Activated naive CD8-positive, alpha-beta T cell treated with anti-CD3 and anti-CD28 coated beads, Interleukin-2, amount 50 U/mL, for 24 hours (primary cell): ENCODE measurements around the gene STX8.
"Not testable (repeated sequence)": the region's sequence is repeated elsewhere in the genome, so short reads cannot be mapped to it uniquely, and the experiment has no call there.

ENCODE experiments used
- ATAC-seq: fragments of 150-1000 bp; cut with Tn5 transposase; one replicate; pipeline ENCODE4 v1.10.0; 2021
- DNase-seq: peaks from one replicate; pipeline ENCODE4 v3.0.0; 2021
- H3K27ac Mint-ChIP-seq: one replicate; pipeline ENCODE4 v1.8.0; 2021; ENCODE audit warnings: mild to moderate bottlenecking, mixed read lengths
- H3K27me3 Mint-ChIP-seq: one replicate; pipeline ENCODE4 v1.8.0; 2021; ENCODE audit warnings: mixed read lengths
- H3K36me3 Mint-ChIP-seq: one replicate; pipeline ENCODE4 v1.8.0; 2021; ENCODE audit warnings: low read depth, mixed read lengths
- H3K4me1 Mint-ChIP-seq: one replicate; pipeline ENCODE4 v1.8.0; 2021; ENCODE audit warnings: mixed read lengths
- H3K4me3 Mint-ChIP-seq: one replicate; pipeline ENCODE4 v1.8.0; 2021; ENCODE audit warnings: mild to moderate bottlenecking, moderate library complexity, mixed read lengths
- H3K9me3 Mint-ChIP-seq: one replicate; pipeline ENCODE4 v1.8.0; 2021; ENCODE audit warnings: mixed read lengths

Gene STX8

DNA sequence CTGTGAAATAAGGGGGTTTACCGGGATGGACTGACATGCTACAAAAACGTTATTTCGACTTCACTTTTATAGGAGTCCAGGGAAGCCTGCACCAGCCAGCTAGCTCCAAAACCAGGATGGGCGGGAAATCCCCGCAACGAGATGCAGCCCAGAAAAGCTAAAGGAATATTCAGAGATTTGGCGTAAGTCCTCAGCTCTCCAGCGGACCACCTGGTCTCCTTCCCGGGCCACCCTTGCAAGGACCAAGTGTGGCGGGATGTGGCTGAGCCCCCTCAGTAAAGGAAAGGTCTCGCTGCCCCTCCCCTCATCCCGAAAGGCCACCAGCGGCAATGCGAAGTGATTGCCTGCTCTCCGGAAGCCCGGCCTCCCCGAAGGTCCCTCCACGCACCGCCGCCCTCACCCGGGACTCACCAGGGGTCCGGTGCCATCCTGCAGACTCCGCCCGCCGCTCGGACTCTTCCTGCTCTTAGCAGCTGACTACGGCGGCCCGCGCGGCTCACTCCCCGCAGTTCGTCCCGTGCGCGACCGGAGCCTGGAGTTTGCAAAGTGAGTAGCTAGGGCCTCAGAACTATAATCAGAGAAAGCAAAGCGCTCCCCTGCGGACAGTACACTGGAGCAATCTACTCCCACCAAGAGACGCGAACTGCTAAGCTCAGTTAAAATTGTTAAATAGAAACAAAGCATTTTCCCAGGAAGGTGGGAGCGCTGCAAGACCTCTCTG is at the start of gene STX8:
STX8 (minus strand) TSS at position 440 of the 721 bp plus-strand sequence; CDS start at position 428, 12 bp downstream.
- no peaks in the 10 kb centered on the region for H3K9me3 Mint-ChIP-seq
- H3K27ac Mint-ChIP-seq: peak within 1 kb of the TSS; percentile 83
- peaks cover 23% of the 10 kb centered on the region for H3K4me1 Mint-ChIP-seq
- H3K27me3 Mint-ChIP-seq: no peaks in the 10 kb centered on the region
- peaks cover 3% of the 10 kb centered on the region for H3K36me3 Mint-ChIP-seq
- peak within 1 kb of the TSS; percentile 94 for H3K4me3 Mint-ChIP-seq
- peak; percentile 81 for ATAC-seq
- peak; percentile 88 for DNase-seq

DNA sequence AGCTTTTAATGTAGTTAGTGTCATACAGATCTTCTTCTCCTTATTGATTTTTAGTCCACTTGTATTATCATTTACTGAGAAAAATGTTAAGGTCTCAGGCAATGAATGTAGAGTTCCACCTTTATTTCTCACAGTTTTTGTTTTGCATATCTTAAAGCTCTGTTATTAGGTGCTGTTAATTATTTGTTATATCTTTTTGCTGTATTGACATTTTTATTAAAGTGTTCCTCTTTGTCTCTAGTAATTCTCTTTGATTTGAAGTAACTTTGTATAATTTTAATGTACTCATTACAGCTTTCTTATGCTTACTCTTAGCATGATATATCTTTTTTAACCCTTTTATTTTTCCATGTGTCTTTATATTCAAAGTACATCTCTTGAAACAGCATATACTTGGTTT is 47.3 kb upstream of the STX8 start:
- Mint-ChIP-seq H3K27ac (no peak overlapping the region), H3K36me3 (no peaks in the 10 kb centered on the region), H3K9me3 (peaks cover 27% of the 10 kb centered on the region), H3K4me3 (no peak overlapping the region), H3K4me1 (no peaks in the 10 kb centered on the region), H3K27me3 (no peaks in the 10 kb centered on the region)
- no peak for DNase-seq
- no peak for ATAC-seq

DNA sequence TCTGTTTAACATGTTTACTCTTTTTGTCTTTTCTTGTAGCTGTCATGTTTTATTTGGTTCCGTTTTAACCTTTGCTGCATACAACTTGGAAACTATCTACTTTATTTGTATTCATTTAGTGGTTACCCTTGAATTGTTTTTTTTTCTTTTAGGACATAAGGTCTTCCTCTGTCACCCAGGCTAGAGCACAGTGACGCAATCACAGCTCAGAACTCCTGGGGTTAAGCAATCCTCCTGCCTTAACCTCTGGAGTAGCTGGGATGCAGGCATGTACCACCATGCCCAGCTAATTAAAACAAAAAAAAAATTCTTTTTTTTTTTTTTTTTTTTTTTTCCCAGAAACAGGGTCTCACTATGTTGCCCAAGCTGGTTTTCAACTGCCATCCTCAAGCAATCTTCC is 39.9 kb upstream of the STX8 start:
- ATAC-seq: no peak
- Mint-ChIP-seq H3K4me1 (no peaks in the 10 kb centered on the region), H3K4me3 (no peak overlapping the region), H3K9me3 (no peaks in the 10 kb centered on the region), H3K27me3 (peaks cover 11% of the 10 kb centered on the region), H3K27ac (no peak overlapping the region), H3K36me3 (no peaks in the 10 kb centered on the region)
- DNase-seq: no peak

- no peaks in the 10 kb centered on the region for H3K36me3 Mint-ChIP-seq
- DNase-seq: no peak
- H3K9me3 Mint-ChIP-seq: no peaks in the 10 kb centered on the region
- peaks cover 11% of the 10 kb centered on the region for H3K27me3 Mint-ChIP-seq
- no peak for ATAC-seq
- H3K4me3 Mint-ChIP-seq: no peak overlapping the region
- H3K4me1 Mint-ChIP-seq: no peaks in the 10 kb centered on the region
- no peak overlapping the region for H3K27ac Mint-ChIP-seq
These were observed 36.4 kb upstream of the STX8 start for GRCh38 chr17:9612006-9612405.

DNA sequence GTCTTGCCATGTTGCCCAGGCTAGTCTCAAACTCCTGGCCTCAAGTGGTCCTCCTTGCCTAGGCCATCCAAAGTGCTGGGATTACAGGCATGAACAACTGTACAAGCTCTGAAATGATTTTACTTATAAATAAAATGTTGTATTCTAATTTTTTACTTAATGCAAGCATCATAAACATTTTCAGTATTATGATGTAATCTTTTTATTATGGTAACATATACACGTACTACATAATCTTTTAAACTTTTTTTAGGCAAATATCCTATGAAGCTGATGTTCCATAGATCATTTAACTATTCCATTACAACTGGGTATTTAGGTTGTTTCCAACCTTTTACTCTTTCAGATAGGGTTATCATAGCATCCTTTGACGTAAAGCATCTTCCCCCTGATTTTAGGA is 35.9 kb upstream of the STX8 start:
- no peaks in the 10 kb centered on the region for H3K9me3 Mint-ChIP-seq
- DNase-seq (no peak), ATAC-seq (no peak)
- H3K27me3 Mint-ChIP-seq: peaks cover 11% of the 10 kb centered on the region
- no peaks in the 10 kb centered on the region for H3K4me1 Mint-ChIP-seq
- no peak overlapping the region for H3K27ac Mint-ChIP-seq
- no peak overlapping the region for H3K4me3 Mint-ChIP-seq
- H3K36me3 Mint-ChIP-seq: no peaks in the 10 kb centered on the region

- H3K27me3 Mint-ChIP-seq, DNase-seq, H3K4me3 Mint-ChIP-seq, H3K36me3 Mint-ChIP-seq, H3K9me3 Mint-ChIP-seq, H3K27ac Mint-ChIP-seq, ATAC-seq, H3K4me1 Mint-ChIP-seq: not testable (repeated sequence)
These were observed 31.4 kb upstream of the STX8 start for GRCh38 chr17:9607058-9607457.

DNA sequence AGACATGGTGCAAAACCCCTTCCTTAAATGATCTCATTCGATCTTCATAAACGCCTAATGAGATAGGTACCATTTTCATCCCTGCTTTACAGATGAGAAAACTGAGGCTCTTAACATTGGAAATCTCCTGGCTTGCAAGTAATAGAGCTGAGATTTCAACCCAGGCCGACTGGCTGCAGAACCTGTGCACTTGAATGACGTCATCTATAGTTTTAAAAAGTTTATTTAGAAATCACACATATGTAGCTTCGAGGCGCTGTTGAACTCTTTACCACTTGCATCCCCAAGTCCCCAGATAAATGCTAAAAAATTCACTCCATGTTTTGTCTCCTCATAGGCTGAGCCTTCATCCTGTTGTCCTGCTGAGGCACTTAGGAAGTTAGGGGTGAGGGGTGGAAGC is 30.8 kb upstream of the STX8 start:
- Mint-ChIP-seq H3K4me3 (no peak overlapping the region), H3K36me3 (no peaks in the 10 kb centered on the region), H3K27ac (no peak overlapping the region), H3K27me3 (peaks cover 9% of the 10 kb centered on the region), H3K9me3 (no peaks in the 10 kb centered on the region), H3K4me1 (no peaks in the 10 kb centered on the region)
- DNase-seq: no peak
- ATAC-seq: no peak

- H3K9me3 Mint-ChIP-seq, ATAC-seq: not testable (repeated sequence)
These were observed 29.0 kb upstream of the STX8 start for GRCh38 chr17:9604583-9604982.

GRCh38 chr17:9598661-9599060 is 23.0 kb upstream of the STX8 start:
- no peak for ATAC-seq
- no peak overlapping the region for H3K4me3 Mint-ChIP-seq
- H3K9me3 Mint-ChIP-seq: no peaks in the 10 kb centered on the region
- H3K4me1 Mint-ChIP-seq: no peaks in the 10 kb centered on the region
- DNase-seq: no peak
- peaks cover 16% of the 10 kb centered on the region for H3K27me3 Mint-ChIP-seq
- H3K36me3 Mint-ChIP-seq: no peaks in the 10 kb centered on the region
- H3K27ac Mint-ChIP-seq: no peak overlapping the region

More at GRCh38 chr17:9604583-9604982, 29.0 kb upstream of the STX8 start:
- not testable (repeated sequence) for H3K4me3 Mint-ChIP-seq, H3K27me3 Mint-ChIP-seq, H3K36me3 Mint-ChIP-seq, H3K27ac Mint-ChIP-seq, DNase-seq, H3K4me1 Mint-ChIP-seq

GRCh38 chr17:9597638-9598037 is 22.0 kb upstream of the STX8 start:
- H3K27me3 Mint-ChIP-seq: peaks cover 15% of the 10 kb centered on the region
- not testable (repeated sequence) for H3K9me3 Mint-ChIP-seq, DNase-seq, ATAC-seq, H3K36me3 Mint-ChIP-seq, H3K27ac Mint-ChIP-seq, H3K4me3 Mint-ChIP-seq, H3K4me1 Mint-ChIP-seq

GRCh38 chr17:9594065-9594464 is 18.4 kb upstream of the STX8 start:
- Mint-ChIP-seq H3K4me3 (no peak overlapping the region), H3K4me1 (no peaks in the 10 kb centered on the region), H3K27me3 (peaks cover 13% of the 10 kb centered on the region), H3K9me3 (no peaks in the 10 kb centered on the region), H3K27ac (no peak overlapping the region), H3K36me3 (no peaks in the 10 kb centered on the region)
- ATAC-seq: no peak
- DNase-seq: no peak

DNA sequence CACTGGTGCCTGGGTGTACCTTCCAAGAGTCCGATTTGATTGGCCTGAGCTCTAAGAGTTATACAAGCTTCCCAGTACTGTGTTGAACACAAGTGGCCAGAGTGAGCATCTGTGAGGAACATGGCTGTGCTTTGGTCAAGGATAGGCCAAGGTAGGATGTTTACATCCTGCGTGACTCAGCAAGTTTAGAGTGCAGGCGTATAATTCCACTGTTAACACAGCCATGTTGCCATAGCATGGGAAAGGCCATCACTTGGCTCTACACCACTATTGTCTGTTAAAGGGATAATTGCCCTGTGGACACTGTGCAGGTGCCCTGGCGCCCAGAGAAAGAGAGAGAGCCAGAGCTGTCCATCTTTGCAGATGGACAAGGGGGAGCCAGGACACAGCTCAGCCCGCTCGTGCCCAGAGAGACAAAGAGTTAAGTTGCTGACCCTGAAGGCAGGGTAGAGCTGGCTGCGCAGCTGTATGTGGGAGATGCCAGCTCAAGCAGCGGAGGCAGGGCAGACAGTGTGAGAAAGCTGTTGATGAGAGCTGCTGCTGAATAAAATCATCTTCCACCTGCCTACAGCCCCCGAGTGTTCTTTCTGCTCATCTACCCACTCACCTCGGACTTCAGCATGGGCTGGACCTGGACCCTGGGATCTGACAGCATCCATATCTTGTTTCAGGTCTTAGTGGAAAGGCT is 12.5 kb upstream of the STX8 start:
- Mint-ChIP-seq H3K36me3 (no peaks in the 10 kb centered on the region), H3K27ac (no peak overlapping the region), H3K9me3 (peaks cover 9% of the 10 kb centered on the region), H3K27me3 (no peaks in the 10 kb centered on the region), H3K4me3 (no peak overlapping the region), H3K4me1 (no peaks in the 10 kb centered on the region)
- DNase-seq: no peak
- ATAC-seq: no peak

- Mint-ChIP-seq H3K27ac (no peak overlapping the region), H3K4me1 (peaks cover 23% of the 10 kb centered on the region), H3K27me3 (no peaks in the 10 kb centered on the region), H3K4me3 (peak overlapping the region; percentile 94), H3K9me3 (no peaks in the 10 kb centered on the region), H3K36me3 (peaks cover 3% of the 10 kb centered on the region)
- DNase-seq (no peak), ATAC-seq (no peak)
These were observed 1.7 kb upstream of the STX8 start for GRCh38 chr17:9577373-9577709.

- Mint-ChIP-seq H3K27me3 (no peaks in the 10 kb centered on the region), H3K9me3 (no peaks in the 10 kb centered on the region), H3K27ac (peak within 1 kb of the TSS; percentile 83), H3K4me3 (peak within 1 kb of the TSS; percentile 94), H3K36me3 (peaks cover 3% of the 10 kb centered on the region), H3K4me1 (peaks cover 23% of the 10 kb centered on the region)
- ATAC-seq: peak; percentile 54
- peak; percentile 77 for DNase-seq
These were observed 1.1 kb upstream of the STX8 start, which contains the start of gene CFAP52 for GRCh38 chr17:9576521-9577372. Gene CFAP52 (plus strand): TSS chr17:9576642. CDS start chr17:9576696, 54 bp downstream.

DNA sequence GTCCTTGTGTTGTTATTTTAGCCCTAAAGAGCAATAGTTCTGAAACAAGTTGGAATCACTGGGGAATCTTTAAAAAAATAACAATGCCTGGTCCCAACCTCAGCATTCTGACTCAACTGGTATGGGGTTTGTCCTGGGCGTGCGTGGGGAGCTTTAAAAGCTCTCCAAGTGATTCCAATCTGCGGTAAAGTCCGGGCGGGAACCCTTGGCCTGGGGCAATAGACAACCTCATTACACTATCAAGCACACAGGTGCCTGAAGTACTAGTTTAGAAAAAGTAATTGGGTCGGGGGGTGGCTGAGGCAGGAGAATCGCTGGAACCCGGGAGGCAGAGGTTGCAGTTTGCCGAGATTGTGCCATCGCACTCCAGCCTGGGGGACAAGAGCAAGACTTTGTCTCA is 4.4 kb downstream of the STX8 start:
- Mint-ChIP-seq H3K4me1 (peaks cover 28% of the 10 kb centered on the region), H3K9me3 (no peaks in the 10 kb centered on the region), H3K27me3 (no peaks in the 10 kb centered on the region), H3K36me3 (peaks cover 15% of the 10 kb centered on the region), H3K4me3 (no peak overlapping the region), H3K27ac (no peak overlapping the region)
- ATAC-seq (no peak), DNase-seq (no peak)
